Fibroblast of lung (primary cell): Measurements from ENCODE around the gene OAS1. TPM values are rescaled to one million over a fixed set of nuclear protein-coding genes. Genes with fewer than 3 reads are reported as not detected.
A peak's percentile ranks its signal among the peaks of the same experiment; 100 is the strongest.

ENCODE experiments used
- DNase-seq, 2 donors: peaks; one replicate each; pipeline versions ENCODE4 v3.0.0 to v3.0.0-alpha.2; 2010; ENCODE audit warnings: low read depth in 2 of 2
- H2AFZ ChIP-seq: 2 replicates; pipeline ENCODE4 v1.5.1; 2012; ENCODE audit warnings: low read length, control low read depth, inconsistent platforms
- H3K27ac ChIP-seq: 2 replicates; pipeline ENCODE4 v1.5.1; 2011; ENCODE audit warnings: low read length, control low read depth; ENCODE audit not compliant: insufficient read depth
- H3K27me3 ChIP-seq: 2 replicates; pipeline ENCODE4 v1.5.1; 2011; ENCODE audit warnings: mild to moderate bottlenecking, low read length; ENCODE audit not compliant: control insufficient read depth, insufficient read depth
- H3K36me3 ChIP-seq: 2 replicates; pipeline ENCODE4 v1.5.1; 2011; ENCODE audit warnings: low read length; ENCODE audit not compliant: control insufficient read depth, insufficient read depth
- H3K4me1 ChIP-seq: 2 replicates; pipeline ENCODE4 v1.5.1; 2011; ENCODE audit warnings: low read length; ENCODE audit not compliant: control insufficient read depth, insufficient read depth; ENCODE audit errors: extremely low read depth
- H3K4me2 ChIP-seq: 2 replicates; pipeline ENCODE4 v1.5.1; 2011; ENCODE audit warnings: low read length, control low read depth; ENCODE audit not compliant: insufficient read depth; ENCODE audit errors: extremely low read depth
- H3K4me3 ChIP-seq, 4 experiments: fragments of 200-600 bp in 1 of 4; sonication (generic) in 1 of 4; replicated peaks in 1 of 4; 2 replicates each; pipeline ENCODE4 v1.5.1; 2011 to 2016; ENCODE audit warnings: low read length in 4 of 4, low read depth in 3 of 4, mild to moderate bottlenecking in 3 of 4, control low read depth in 2 of 4, inconsistent platforms in 1 of 4, mixed read lengths in 1 of 4; ENCODE audit not compliant: insufficient read depth in 1 of 4; ENCODE audit errors: control extremely low read depth in 1 of 4
- H3K79me2 ChIP-seq: 2 replicates; pipeline ENCODE4 v1.5.1; 2012; ENCODE audit warnings: mild to moderate bottlenecking, low read length, inconsistent platforms; ENCODE audit not compliant: control insufficient read depth, insufficient read depth
- H3K9ac ChIP-seq: 2 replicates; pipeline ENCODE4 v1.5.1; 2011; ENCODE audit warnings: mild to moderate bottlenecking, low read length, control low read depth; ENCODE audit not compliant: insufficient read depth
- H3K9me3 ChIP-seq: 2 replicates; pipeline ENCODE4 v1.5.1; 2012; ENCODE audit warnings: low read depth, low read length; ENCODE audit not compliant: control insufficient read depth, insufficient read depth
- H4K20me1 ChIP-seq: 2 replicates; pipeline ENCODE4 v1.5.1; 2011; ENCODE audit warnings: low read length; ENCODE audit not compliant: control insufficient read depth, insufficient read depth; ENCODE audit errors: extremely low read depth
- EZH2 ChIP-seq: IDR thresholded peaks from 2 replicates; pipeline ENCODE4 v1.5.1; 2012; ENCODE audit warnings: low read length, control low read depth, mild to moderate bottlenecking; ENCODE audit errors: missing control alignments
- polyA plus RNA-seq, 2 donors: library from polyadenylated mRNA; depleted of rRNA in 1 of 2; stranded (reverse) in 1 of 2; unstranded in 1 of 2; fragments of >200 nt; gene quantifications; 2 replicates each; pipeline ENCODE4 v1.2.1, GENCODE V29; 2011 to 2012; ENCODE audit warnings: missing spikeins in 1 of 2
- total RNA-seq: library from RNA; depleted of rRNA; stranded (reverse); fragments of >200 nt; gene quantifications from 2 replicates; pipeline ENCODE4 v1.2.1, GENCODE V29; 2014
- TF ChIP-seq, protein P1 (sequence below), 2 donors: IDR thresholded peaks in 1 of 2; conservative IDR thresholded peaks in 1 of 2; 1 replicate in 1 of 2; 2 replicates in 1 of 2; pipeline ENCODE4 v1.5.1; 2011 to 2012; ENCODE audit warnings: low read length in 2 of 2, control low read depth in 1 of 2, inconsistent platforms in 1 of 2, low read depth in 1 of 2, mild to moderate bottlenecking in 1 of 2

Gene OAS1
- total and polyA plus RNA-seq, 2 donors (not counting 1 experiment from before 2014, with no cell fraction given) = 1.8 to 2.0 TPM

DNA sequence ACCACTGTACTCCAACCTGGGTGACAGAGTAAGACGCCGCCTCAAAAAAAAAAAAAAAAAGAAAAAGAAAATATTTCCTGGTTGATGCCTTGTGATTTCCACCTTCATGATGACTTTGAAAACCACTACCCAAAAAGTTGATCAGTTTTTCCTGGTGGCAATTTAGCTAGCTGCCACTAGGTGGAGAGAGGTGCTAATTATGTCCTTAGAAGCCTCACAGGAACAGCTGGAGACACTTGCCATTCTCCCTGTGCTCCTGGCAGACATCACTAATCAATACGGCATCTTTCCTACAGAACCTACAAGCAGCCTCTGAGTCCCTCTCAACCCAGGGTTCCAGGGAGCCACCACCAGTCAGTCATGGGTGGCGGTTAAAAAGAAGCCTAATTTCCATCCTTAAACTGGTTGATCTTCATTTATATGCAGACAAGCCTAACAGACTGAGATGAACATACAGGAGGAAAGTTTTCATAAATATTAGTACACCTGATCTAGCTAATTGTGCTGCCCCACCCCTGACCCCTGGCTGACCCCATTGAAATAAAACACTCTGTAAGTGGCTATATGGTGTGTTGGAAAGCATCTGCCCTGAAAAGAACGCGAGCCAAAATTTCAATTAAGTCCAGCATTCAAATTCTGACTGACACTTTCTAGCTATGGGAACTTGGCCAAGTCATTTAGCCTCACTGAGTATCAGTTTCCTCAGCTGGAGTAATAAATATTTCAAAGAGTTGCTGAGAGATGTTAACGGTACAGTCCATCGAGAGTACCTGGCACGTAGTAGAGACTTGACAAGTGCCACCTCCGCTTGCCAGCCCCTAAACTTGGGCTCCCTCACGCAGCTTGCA lies 6.2 kb upstream of the OAS1 start:
- no peak overlapping the region for H3K4me3 ChIP-seq
- H2AFZ ChIP-seq = no peak overlapping the region
- no peak overlapping the region for H3K9ac ChIP-seq
- H3K4me1 ChIP-seq = no peaks in the 10 kb centered on the region
- no peak overlapping the region for H3K4me2 ChIP-seq
- H3K36me3 ChIP-seq = no peaks in the 10 kb centered on the region
- no peaks in the 10 kb centered on the region for H4K20me1 ChIP-seq
- H3K9me3 ChIP-seq = no peaks in the 10 kb centered on the region
- no peaks in the 10 kb centered on the region for H3K79me2 ChIP-seq
- peak; percentile 24 to 36 for DNase-seq
- no peak overlapping the region for H3K27ac ChIP-seq
- TF ChIP-seq, protein P1, sequence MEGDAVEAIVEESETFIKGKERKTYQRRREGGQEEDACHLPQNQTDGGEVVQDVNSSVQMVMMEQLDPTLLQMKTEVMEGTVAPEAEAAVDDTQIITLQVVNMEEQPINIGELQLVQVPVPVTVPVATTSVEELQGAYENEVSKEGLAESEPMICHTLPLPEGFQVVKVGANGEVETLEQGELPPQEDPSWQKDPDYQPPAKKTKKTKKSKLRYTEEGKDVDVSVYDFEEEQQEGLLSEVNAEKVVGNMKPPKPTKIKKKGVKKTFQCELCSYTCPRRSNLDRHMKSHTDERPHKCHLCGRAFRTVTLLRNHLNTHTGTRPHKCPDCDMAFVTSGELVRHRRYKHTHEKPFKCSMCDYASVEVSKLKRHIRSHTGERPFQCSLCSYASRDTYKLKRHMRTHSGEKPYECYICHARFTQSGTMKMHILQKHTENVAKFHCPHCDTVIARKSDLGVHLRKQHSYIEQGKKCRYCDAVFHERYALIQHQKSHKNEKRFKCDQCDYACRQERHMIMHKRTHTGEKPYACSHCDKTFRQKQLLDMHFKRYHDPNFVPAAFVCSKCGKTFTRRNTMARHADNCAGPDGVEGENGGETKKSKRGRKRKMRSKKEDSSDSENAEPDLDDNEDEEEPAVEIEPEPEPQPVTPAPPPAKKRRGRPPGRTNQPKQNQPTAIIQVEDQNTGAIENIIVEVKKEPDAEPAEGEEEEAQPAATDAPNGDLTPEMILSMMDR (conservative IDR thresholded peaks at IDR 0.05 in 1 of 2, IDR thresholded peaks at IDR 0.05 in 1 of 2; ENCODE audit: low read depth in 1 of 2, low read length in 2 of 2) = peak; percentile 71 to 80
- no peak for TF ChIP-seq EZH2
- H3K27me3 ChIP-seq = no peaks in the 10 kb centered on the region

DNA sequence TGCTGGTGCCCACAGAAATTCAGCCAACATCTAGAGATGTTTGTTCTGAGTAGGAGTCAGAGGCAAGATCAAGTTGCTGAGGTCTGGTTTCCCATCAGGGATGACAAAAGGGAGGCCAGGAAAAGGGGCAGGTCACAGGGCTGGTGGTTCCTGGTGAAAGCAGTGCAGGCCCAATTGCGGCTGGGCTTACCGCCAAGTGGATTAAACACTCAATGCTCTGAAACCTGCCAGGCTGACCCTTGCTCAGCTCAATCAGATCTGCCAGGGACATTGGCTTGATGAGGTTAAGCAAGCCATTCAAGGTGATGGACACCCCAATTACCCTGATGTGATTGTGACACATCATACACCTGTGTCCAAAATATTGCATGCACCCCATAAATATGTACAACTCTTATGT lies 5.5 kb upstream of the OAS1 start:
- no peaks in the 10 kb centered on the region for H4K20me1 ChIP-seq
- no peak overlapping the region for H3K4me2 ChIP-seq
- H2AFZ ChIP-seq = no peak overlapping the region
- no peak overlapping the region for H3K9ac ChIP-seq
- no peaks in the 10 kb centered on the region for H3K79me2 ChIP-seq
- H3K27me3 ChIP-seq = no peaks in the 10 kb centered on the region
- H3K9me3 ChIP-seq = no peaks in the 10 kb centered on the region
- H3K27ac ChIP-seq = no peak overlapping the region
- no peak overlapping the region for H3K4me3 ChIP-seq
- H3K36me3 ChIP-seq = no peaks in the 10 kb centered on the region
- DNase-seq = no peak
- H3K4me1 ChIP-seq = no peaks in the 10 kb centered on the region
- no peak for TF ChIP-seq EZH2
- TF ChIP-seq, protein P1 (conservative IDR thresholded peaks at IDR 0.05 in 1 of 2, IDR thresholded peaks at IDR 0.05 in 1 of 2; ENCODE audit: low read depth in 1 of 2, low read length in 2 of 2) = no peak

DNA sequence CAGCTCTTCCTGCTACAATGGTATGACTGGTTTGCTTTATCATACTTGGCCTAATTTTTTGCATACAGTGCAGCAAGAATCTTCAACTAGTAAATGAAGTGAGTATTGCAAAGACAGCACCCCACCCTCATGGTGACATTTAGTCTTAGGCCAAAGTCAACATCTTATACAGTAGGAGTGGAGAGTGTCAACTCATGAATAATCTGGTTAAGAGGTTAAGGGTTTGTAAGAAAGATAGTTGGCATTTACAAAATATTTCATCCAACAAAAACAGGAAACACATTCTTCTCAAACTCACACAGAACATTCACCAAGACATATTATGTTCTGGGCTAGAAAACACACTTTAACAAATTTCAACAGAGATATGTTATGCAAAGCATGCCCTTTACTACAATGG lies 2.2 kb upstream of the OAS1 start:
- no peak for TF ChIP-seq EZH2
- TF ChIP-seq, protein P1 (conservative IDR thresholded peaks at IDR 0.05 in 1 of 2, IDR thresholded peaks at IDR 0.05 in 1 of 2; ENCODE audit: low read depth in 1 of 2, low read length in 2 of 2) = no peak
- no peak overlapping the region for H3K4me3 ChIP-seq
- DNase-seq = peak; percentile 5 to 53
- H3K27ac ChIP-seq = no peak overlapping the region
- no peak overlapping the region for H3K4me2 ChIP-seq
- H3K9ac ChIP-seq = no peak overlapping the region
- H3K79me2 ChIP-seq = no peaks in the 10 kb centered on the region
- no peaks in the 10 kb centered on the region for H4K20me1 ChIP-seq
- no peaks in the 10 kb centered on the region for H3K4me1 ChIP-seq
- H3K9me3 ChIP-seq = no peaks in the 10 kb centered on the region
- H3K36me3 ChIP-seq = no peaks in the 10 kb centered on the region
- H2AFZ ChIP-seq = no peak overlapping the region
- H3K27me3 ChIP-seq = no peaks in the 10 kb centered on the region
